Upper lobe of left lung (tissue), 4 donors: ENCODE measurements around the gene SCN2A.

Experiments
- POLR2A ChIP-seq, 4 donors: fragments of 450-650 bp; IDR thresholded peaks; one replicate each; pipeline ENCODE4 v1.5.1; 2016 to 2017; ENCODE audit warnings: antibody characterized with exemption in 4 of 4, mild to moderate bottlenecking in 2 of 4
- POLR2AphosphoS5 ChIP-seq, 2 donors: sonication (generic); formaldehyde crosslinking; IDR thresholded peaks; one replicate each; pipeline ENCODE4 v1.5.1; 2017; ENCODE audit warnings: antibody characterized with exemption in 2 of 2
- TF ChIP-seq, protein P1 (sequence below), 6 experiments: fragments of 450-650 bp in 4 of 6; fragments of 200-600 bp in 2 of 6; sonication (generic) in 2 of 6; IDR thresholded peaks; one replicate each; pipeline ENCODE4 v1.5.1; 2016 to 2019; ENCODE audit warnings: antibody characterized with exemption in 6 of 6

DNA sequence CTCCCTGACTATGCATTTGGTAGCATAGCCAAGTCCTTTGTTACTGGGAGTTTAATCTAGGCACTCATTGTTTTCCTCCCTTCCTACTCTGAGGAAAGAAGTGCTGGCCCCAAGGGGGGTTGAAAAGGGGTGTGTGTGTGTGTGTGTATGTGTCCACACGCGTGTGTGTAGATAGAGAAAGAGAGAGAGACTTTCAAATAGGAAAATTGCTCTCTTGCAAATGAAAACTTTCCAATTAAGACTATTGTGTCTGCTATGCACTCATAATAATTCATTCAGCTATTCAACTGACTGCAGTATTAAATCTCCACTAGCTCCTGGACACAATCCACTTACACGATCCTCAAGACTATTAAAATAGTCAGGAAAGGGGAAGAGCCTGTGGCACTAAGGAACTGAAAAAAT is 137.4 kb downstream of the SCN2A start:
- TF ChIP-seq, protein P1, sequence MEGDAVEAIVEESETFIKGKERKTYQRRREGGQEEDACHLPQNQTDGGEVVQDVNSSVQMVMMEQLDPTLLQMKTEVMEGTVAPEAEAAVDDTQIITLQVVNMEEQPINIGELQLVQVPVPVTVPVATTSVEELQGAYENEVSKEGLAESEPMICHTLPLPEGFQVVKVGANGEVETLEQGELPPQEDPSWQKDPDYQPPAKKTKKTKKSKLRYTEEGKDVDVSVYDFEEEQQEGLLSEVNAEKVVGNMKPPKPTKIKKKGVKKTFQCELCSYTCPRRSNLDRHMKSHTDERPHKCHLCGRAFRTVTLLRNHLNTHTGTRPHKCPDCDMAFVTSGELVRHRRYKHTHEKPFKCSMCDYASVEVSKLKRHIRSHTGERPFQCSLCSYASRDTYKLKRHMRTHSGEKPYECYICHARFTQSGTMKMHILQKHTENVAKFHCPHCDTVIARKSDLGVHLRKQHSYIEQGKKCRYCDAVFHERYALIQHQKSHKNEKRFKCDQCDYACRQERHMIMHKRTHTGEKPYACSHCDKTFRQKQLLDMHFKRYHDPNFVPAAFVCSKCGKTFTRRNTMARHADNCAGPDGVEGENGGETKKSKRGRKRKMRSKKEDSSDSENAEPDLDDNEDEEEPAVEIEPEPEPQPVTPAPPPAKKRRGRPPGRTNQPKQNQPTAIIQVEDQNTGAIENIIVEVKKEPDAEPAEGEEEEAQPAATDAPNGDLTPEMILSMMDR (IDR thresholded peaks at IDR 0.05), result no peak
- TF ChIP-seq POLR2A (IDR thresholded peaks at IDR 0.05), result no peak
- TF ChIP-seq POLR2AphosphoS5 (IDR thresholded peaks at IDR 0.05), result no peak
